CD14-positive monocyte (primary cell): Measurements from ENCODE around the gene UGT1A10. TPM values are rescaled to one million over a fixed set of nuclear protein-coding genes. Genes with fewer than 3 reads are reported as not detected.
"Not testable (repeated sequence)": the region's sequence is repeated elsewhere in the genome, so short reads cannot be mapped to it uniquely, and the experiment has no call there.

ENCODE experiments used
- DNase-seq, 3 donors: peaks; one replicate each; pipeline ENCODE4 v3.0.0-alpha.2; 2011 to 2022
- H2AFZ ChIP-seq: 2 replicates; pipeline ENCODE4 v1.6.0; 2012; ENCODE audit warnings: mild to moderate bottlenecking, low read depth, low read length, inconsistent platforms; ENCODE audit not compliant: insufficient read depth, poor library complexity, severe bottlenecking
- H3K27ac ChIP-seq, 2 donors: 1 replicate in 1 of 2; 2 replicates in 1 of 2; pipeline ENCODE4 v1.5.1; 2012 to 2013; ENCODE audit warnings: low read length in 2 of 2, control low read depth in 1 of 2, inconsistent platforms in 1 of 2, low read depth in 1 of 2, mild to moderate bottlenecking in 1 of 2
- H3K27me3 ChIP-seq, 2 donors: one replicate each; pipeline versions ENCODE4 v1.6.0 to v1.6.1; 2011 to 2013; ENCODE audit warnings: low read length in 2 of 2; ENCODE audit not compliant: control insufficient read depth in 2 of 2, insufficient read depth in 2 of 2
- H3K36me3 ChIP-seq, 2 donors: replicated peaks in 1 of 2; 1 replicate in 1 of 2; 2 replicates in 1 of 2; pipeline versions ENCODE4 v1.5.1 to v1.6.1; 2012 to 2013; ENCODE audit warnings: low read length in 2 of 2, control low read depth in 1 of 2, inconsistent platforms in 1 of 2, mild to moderate bottlenecking in 1 of 2; ENCODE audit not compliant: insufficient read depth in 2 of 2, control insufficient read depth in 1 of 2
- H3K4me1 ChIP-seq, 2 donors: 1 replicate in 1 of 2; 2 replicates in 1 of 2; pipeline versions ENCODE4 v1.5.1 to v1.6.1; 2012 to 2013; ENCODE audit warnings: low read length in 2 of 2, control low read depth in 1 of 2, inconsistent platforms in 1 of 2, mild to moderate bottlenecking in 1 of 2, moderate library complexity in 1 of 2; ENCODE audit not compliant: insufficient read depth in 2 of 2, control insufficient read depth in 1 of 2
- H3K4me2 ChIP-seq: replicated peaks from 2 replicates; pipeline ENCODE3; 2012; ENCODE audit warnings: low read length, moderate library complexity, mild to moderate bottlenecking; ENCODE audit not compliant: poor library complexity, severe bottlenecking; ENCODE audit errors: extremely low read depth
- H3K4me3 ChIP-seq, 3 experiments: fragments of 200-600 bp in 1 of 3; sonication (generic) in 1 of 3; replicated peaks in 1 of 3; 1 replicate in 2 of 3; 2 replicates in 1 of 3; pipeline ENCODE4 v1.5.1; 2011 to 2013; ENCODE audit warnings: low read length in 3 of 3, mild to moderate bottlenecking in 3 of 3, control low read depth in 2 of 3, low read depth in 2 of 3, inconsistent platforms in 1 of 3, moderate library complexity in 1 of 3
- H3K79me2 ChIP-seq: 2 replicates; pipeline ENCODE4 v1.6.0; 2012; ENCODE audit warnings: mild to moderate bottlenecking, control low read depth, inconsistent platforms, low read length, moderate library complexity; ENCODE audit not compliant: insufficient read depth
- H3K9ac ChIP-seq: 2 replicates; pipeline ENCODE4 v1.6.0; 2017; ENCODE audit warnings: low read length, mild to moderate bottlenecking; ENCODE audit not compliant: insufficient read depth, poor library complexity, severe bottlenecking
- H3K9me3 ChIP-seq, 2 donors: replicated peaks in 1 of 2; 1 replicate in 1 of 2; 2 replicates in 1 of 2; pipeline versions ENCODE4 v1.5.1 to v1.6.1; 2012 to 2013; ENCODE audit warnings: low read length in 2 of 2, control low read depth in 1 of 2; ENCODE audit not compliant: control insufficient read depth in 1 of 2, insufficient read depth in 1 of 2
- H4K20me1 ChIP-seq: 2 replicates; pipeline ENCODE4 v1.6.0; 2012; ENCODE audit warnings: mild to moderate bottlenecking, low read length, control low read depth, moderate library complexity; ENCODE audit not compliant: insufficient read depth
- H3K27ac Mint-ChIP-seq, 7 donors: one replicate each; pipeline ENCODE4 v1.8.0; 2020; ENCODE audit warnings: mild to moderate bottlenecking in 7 of 7, mixed read lengths in 7 of 7, moderate library complexity in 6 of 7, inconsistent platforms in 2 of 7
- H3K27me3 Mint-ChIP-seq, 3 donors: one replicate each; pipeline ENCODE4 v1.8.0; 2021 to 2022; ENCODE audit warnings: low read depth in 3 of 3, mild to moderate bottlenecking in 3 of 3, mixed read lengths in 3 of 3, moderate library complexity in 3 of 3, inconsistent platforms in 1 of 3
- H3K36me3 Mint-ChIP-seq, 2 donors: one replicate each; pipeline ENCODE4 v1.8.0; 2020; ENCODE audit warnings: mixed read lengths in 2 of 2, inconsistent platforms in 1 of 2, mild to moderate bottlenecking in 1 of 2
- H3K4me1 Mint-ChIP-seq: one replicate; pipeline ENCODE4 v1.8.0; 2020; ENCODE audit warnings: mild to moderate bottlenecking, mixed read lengths
- H3K4me3 Mint-ChIP-seq, 2 donors: one replicate each; pipeline ENCODE4 v1.8.0; 2020; ENCODE audit warnings: mild to moderate bottlenecking in 2 of 2, mixed read lengths in 2 of 2, moderate library complexity in 1 of 2
- H3K9me3 Mint-ChIP-seq, 7 donors: one replicate each; pipeline ENCODE4 v1.8.0; 2020 to 2022; ENCODE audit warnings: mixed read lengths in 7 of 7, mild to moderate bottlenecking in 6 of 7, moderate library complexity in 6 of 7, inconsistent platforms in 2 of 7
- CTCF ChIP-seq: fragments of 200-600 bp; IDR thresholded peaks from one replicate; pipeline ENCODE4 v1.8.0; 2022; ENCODE audit warnings: antibody characterized with exemption, mild to moderate bottlenecking
- WGBS: methylation state at CpG from one replicate; pipeline ENCODE4 v1.1.5; 2013; ENCODE audit warnings: missing lambda C conversion rate; ENCODE audit not compliant: insufficient coverage; 5-methylcytosine and 5-hydroxymethylcytosine counted together
- intact Hi-C, 2 donors: fragments of 100-400 bp; cut with micrococcal nuclease; formaldehyde crosslinking; loops; one replicate each; pipeline versions ENCODE4 v1.15.0 to v1.15.1; 2023
- polyA minus RNA-seq: library from RNA; depleted of rRNA, polyadenylated mRNA; stranded (reverse); fragments of >200 nt; gene quantifications from 2 replicates; pipeline ENCODE4 v1.2.3, GENCODE V29; 2012
- polyA plus RNA-seq, 3 donors: library from polyadenylated mRNA; depleted of rRNA in 1 of 3; unstranded in 2 of 3; stranded (reverse) in 1 of 3; fragments of 300-500 nt in 2 of 3; fragments of >200 nt in 1 of 3; fragmentation: Illumina TruSeq in 2 of 3; gene quantifications; 1 replicate in 2 of 3; 2 replicates in 1 of 3; pipeline ENCODE4 v1.2.3, GENCODE V29; 2012 to 2021
- total RNA-seq, 12 experiments: library from RNA in 1 of 12; stranded (reverse) in 1 of 12; fragments of 120-200 nt in 1 of 12; gene quantifications; one replicate each; pipeline ENCODE4 v1.2.4 and lab custom pipeline; 2013 to 2026; ENCODE audit warnings: mixed read lengths in 6 of 12, inconsistent platforms in 1 of 12

Gene UGT1A10
- not detected for total RNA-seq (2013)
- not detected for polyA plus RNA-seq
- not detected in 2 replicates for polyA minus RNA-seq
- 0 to 0.15 (median 0) reads per million in 11 experiments for total RNA-seq (lab: John Stamatoyannopoulos, UW)

GRCh38 chr2:233636306-233636705 lies at the start of gene UGT1A10:
Gene UGT1A10 (plus strand): TSS chr2:233636448. CDS start chr2:233636523, 75 bp downstream.
- H3K4me3 ChIP-seq, H3K4me1 Mint-ChIP-seq, intact Hi-C loops, H3K4me2 ChIP-seq, H3K27ac ChIP-seq, H4K20me1 ChIP-seq, H3K27ac Mint-ChIP-seq, H3K9me3 Mint-ChIP-seq, H3K4me3 Mint-ChIP-seq, H3K27me3 Mint-ChIP-seq, H3K9ac ChIP-seq, H3K36me3 Mint-ChIP-seq, H3K36me3 ChIP-seq, H3K27me3 ChIP-seq, H3K79me2 ChIP-seq, H2AFZ ChIP-seq, H3K9me3 ChIP-seq, H3K4me1 ChIP-seq, DNase-seq: not testable (repeated sequence)
- WGBS = 97% methylated on average over 6 of the region's 10 CpGs

- H3K27me3 Mint-ChIP-seq = peaks cover 1 to 2% (median 2%) of the 10 kb centered on the region in 3 donors
- no peak for TF ChIP-seq CTCF
- intact Hi-C loops = no loop called here
Observed at GRCh38 chr2:233588400-233588799, 47.8 kb upstream of the UGT1A10 start.

GRCh38 chr2:233592706-233593105 lies 43.5 kb upstream of the UGT1A10 start:
- not testable (repeated sequence) for H3K4me2 ChIP-seq, H3K27ac Mint-ChIP-seq

More at GRCh38 chr2:233588400-233588799, 47.8 kb upstream of the UGT1A10 start:
- Mint-ChIP-seq H3K36me3 (no peaks in the 10 kb centered on the region), H3K4me3 (no peak overlapping the region), H3K4me1 (no peaks in the 10 kb centered on the region), H3K9me3 (peaks cover 0 to 3% (median 0%) of the 10 kb centered on the region in 7 donors), H3K27ac (no peak overlapping the region)
- Histone ChIP-seq H2AFZ (no peak overlapping the region), H3K27me3 (no peaks in the 10 kb centered on the region), H4K20me1 (no peaks in the 10 kb centered on the region), H3K36me3 (no peaks in the 10 kb centered on the region), H3K27ac (no peak overlapping the region), H3K9ac (no peak overlapping the region), H3K4me1 (no peaks in the 10 kb centered on the region), H3K79me2 (no peaks in the 10 kb centered on the region), H3K4me3 (no peak overlapping the region), H3K9me3 (no peaks in the 10 kb centered on the region), H3K4me2 (no peak overlapping the region)
- 100% methylated on average over 1 of the region's 2 CpGs for WGBS
- no peak for DNase-seq

More at GRCh38 chr2:233592706-233593105, 43.5 kb upstream of the UGT1A10 start:
- H2AFZ ChIP-seq, H3K36me3 ChIP-seq, H3K9me3 Mint-ChIP-seq, DNase-seq, H3K27me3 ChIP-seq, H3K4me1 ChIP-seq, H3K79me2 ChIP-seq, H3K4me3 ChIP-seq, intact Hi-C loops, H3K4me3 Mint-ChIP-seq, H3K9me3 ChIP-seq, H3K27me3 Mint-ChIP-seq, H3K27ac ChIP-seq, H3K4me1 Mint-ChIP-seq, H4K20me1 ChIP-seq, H3K36me3 Mint-ChIP-seq, H3K9ac ChIP-seq: not testable (repeated sequence)
- no CpG with 5 or more reads among the region's 1 CpG for WGBS
